Right lobe of liver (tissue), 6 donors: ENCODE results near the gene BTBD16. TPM values are rescaled to one million over a fixed set of nuclear protein-coding genes. Genes with fewer than 3 reads are reported as not detected.

Experiments
- ATAC-seq, 4 donors: fragments of 200-7000 bp; cut with Tn5 transposase; one replicate each; pipeline ENCODE4 v1.9.1; 2020; ENCODE audit warnings: mild to moderate bottlenecking in 4 of 4, moderate library complexity in 4 of 4
- DNase-seq, 3 donors: peaks; one replicate each; pipeline ENCODE4 v3.0.0-alpha.2; 2020
- H3K27ac ChIP-seq, 3 donors: fragments of 200-600 bp; one replicate each; pipeline ENCODE4 v1.8.0; 2022
- H3K27me3 ChIP-seq, 2 donors: fragments of 200-600 bp; one replicate each; pipeline ENCODE4 v1.8.0; 2022
- H3K36me3 ChIP-seq, 4 donors: fragments of 200-600 bp; sonication (generic) in 1 of 4; one replicate each; pipeline versions ENCODE4 v1.5.1 to v1.8.0; 2017 to 2022; ENCODE audit warnings: control low read depth in 1 of 4
- H3K4me1 ChIP-seq, 4 donors: fragments of 200-600 bp; sonication (generic) in 1 of 4; one replicate each; pipeline versions ENCODE4 v1.5.1 to v1.8.0; 2017 to 2022; ENCODE audit warnings: control low read depth in 1 of 4
- H3K4me3 ChIP-seq, 3 donors: fragments of 200-600 bp; one replicate each; pipeline ENCODE4 v1.8.0; 2022
- H3K9me3 ChIP-seq, 4 donors: fragments of 200-600 bp; sonication (generic) in 1 of 4; one replicate each; pipeline versions ENCODE4 v1.5.1 to v1.8.0; 2017 to 2022; ENCODE audit warnings: control low read depth in 1 of 4
- POLR2A ChIP-seq: fragments of 450-650 bp; IDR thresholded peaks from one replicate; pipeline ENCODE4 v1.6.1; 2017; ENCODE audit warnings: antibody characterized with exemption, mild to moderate bottlenecking
- WGBS: methylation state at CpG from one replicate; pipeline ENCODE4 v1.1.6; 2018; ENCODE audit warnings: low coverage, low lambda C conversion rate; ENCODE audit not compliant: insufficient coverage; ENCODE audit errors: missing lambda C conversion rate; 5-methylcytosine and 5-hydroxymethylcytosine counted together
- intact Hi-C, 2 donors: fragments of 100-400 bp; cut with DNase I; formaldehyde crosslinking; loops; one replicate each; pipeline versions ENCODE4 v1.11.2 to v1.14.1; 2022
- total RNA-seq, 6 experiments: library from RNA; depleted of rRNA in 2 of 6; stranded (reverse); fragments of >200 nt in 2 of 6; fragmentation: NEBNext Ultra II Directional in 3 of 6; extraction: Animal tissue kit (Norgen Biotek cat#: 25700) in 3 of 6; gene quantifications; one replicate each; pipeline versions ENCODE4 v1.1.0 to v1.2.4, GENCODE V29; 2016 to 2023
- TF ChIP-seq, protein P1 (sequence below), 4 donors: fragments of 200-600 bp in 3 of 4; fragments of 450-650 bp in 1 of 4; IDR thresholded peaks; one replicate each; pipeline versions ENCODE4 v1.5.1 to v1.8.0; 2016 to 2022; ENCODE audit warnings: antibody characterized with exemption in 4 of 4, mild to moderate bottlenecking in 2 of 4
- donor health status: DM: no; HTN: yes; CAD: no.
- donor health status: DM: no; HTN: no; CAD: no.
- donor health status: DM: no; HTN: no; CAD: no.
- donor health status: DM: no; HTN: yes; CAD: no.
- donor health status: DM: no; HTN: yes; CAD: no.

BTBD16 gene
- total RNA-seq, 6 experiments from 2014 or later = 0.98 to 3.0 (median 2.0) TPM

DNA sequence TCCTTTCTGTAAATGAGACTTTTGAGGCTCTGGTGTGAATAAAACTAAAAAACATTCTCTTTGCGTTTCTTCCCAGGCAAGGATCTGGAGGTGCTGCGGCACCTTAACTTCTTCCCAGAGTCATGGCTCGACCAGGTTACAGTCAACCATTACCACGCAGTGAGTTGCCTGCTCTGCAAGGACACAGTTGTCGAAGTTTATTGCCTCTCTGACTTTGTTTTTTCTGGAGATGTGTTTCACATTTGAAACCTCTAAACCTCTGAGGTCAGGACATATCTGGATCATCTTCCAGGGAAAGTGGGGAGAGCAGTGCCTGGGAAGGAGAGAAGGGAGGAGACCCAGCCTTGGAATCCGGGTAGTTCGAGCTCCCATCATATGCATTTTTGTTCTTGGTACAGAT, 60.0 kb downstream of the BTBD16 start:
- no peak for ATAC-seq
- 75% methylated on average over 6 of the region's 7 CpGs for WGBS
- H3K9me3 ChIP-seq = no peaks in the 10 kb centered on the region
- no peak overlapping the region for H3K27ac ChIP-seq
- H3K36me3 ChIP-seq = no peaks in the 10 kb centered on the region
- TF ChIP-seq POLR2A = no peak
- TF ChIP-seq, protein P1, sequence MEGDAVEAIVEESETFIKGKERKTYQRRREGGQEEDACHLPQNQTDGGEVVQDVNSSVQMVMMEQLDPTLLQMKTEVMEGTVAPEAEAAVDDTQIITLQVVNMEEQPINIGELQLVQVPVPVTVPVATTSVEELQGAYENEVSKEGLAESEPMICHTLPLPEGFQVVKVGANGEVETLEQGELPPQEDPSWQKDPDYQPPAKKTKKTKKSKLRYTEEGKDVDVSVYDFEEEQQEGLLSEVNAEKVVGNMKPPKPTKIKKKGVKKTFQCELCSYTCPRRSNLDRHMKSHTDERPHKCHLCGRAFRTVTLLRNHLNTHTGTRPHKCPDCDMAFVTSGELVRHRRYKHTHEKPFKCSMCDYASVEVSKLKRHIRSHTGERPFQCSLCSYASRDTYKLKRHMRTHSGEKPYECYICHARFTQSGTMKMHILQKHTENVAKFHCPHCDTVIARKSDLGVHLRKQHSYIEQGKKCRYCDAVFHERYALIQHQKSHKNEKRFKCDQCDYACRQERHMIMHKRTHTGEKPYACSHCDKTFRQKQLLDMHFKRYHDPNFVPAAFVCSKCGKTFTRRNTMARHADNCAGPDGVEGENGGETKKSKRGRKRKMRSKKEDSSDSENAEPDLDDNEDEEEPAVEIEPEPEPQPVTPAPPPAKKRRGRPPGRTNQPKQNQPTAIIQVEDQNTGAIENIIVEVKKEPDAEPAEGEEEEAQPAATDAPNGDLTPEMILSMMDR (IDR thresholded peaks at IDR 0.05) = no peak
- intact Hi-C loops = no loop called here
- no peak overlapping the region for H3K4me3 ChIP-seq
- H3K27me3 ChIP-seq = no peaks in the 10 kb centered on the region
- DNase-seq = no peak
- no peaks in the 10 kb centered on the region for H3K4me1 ChIP-seq

DNA sequence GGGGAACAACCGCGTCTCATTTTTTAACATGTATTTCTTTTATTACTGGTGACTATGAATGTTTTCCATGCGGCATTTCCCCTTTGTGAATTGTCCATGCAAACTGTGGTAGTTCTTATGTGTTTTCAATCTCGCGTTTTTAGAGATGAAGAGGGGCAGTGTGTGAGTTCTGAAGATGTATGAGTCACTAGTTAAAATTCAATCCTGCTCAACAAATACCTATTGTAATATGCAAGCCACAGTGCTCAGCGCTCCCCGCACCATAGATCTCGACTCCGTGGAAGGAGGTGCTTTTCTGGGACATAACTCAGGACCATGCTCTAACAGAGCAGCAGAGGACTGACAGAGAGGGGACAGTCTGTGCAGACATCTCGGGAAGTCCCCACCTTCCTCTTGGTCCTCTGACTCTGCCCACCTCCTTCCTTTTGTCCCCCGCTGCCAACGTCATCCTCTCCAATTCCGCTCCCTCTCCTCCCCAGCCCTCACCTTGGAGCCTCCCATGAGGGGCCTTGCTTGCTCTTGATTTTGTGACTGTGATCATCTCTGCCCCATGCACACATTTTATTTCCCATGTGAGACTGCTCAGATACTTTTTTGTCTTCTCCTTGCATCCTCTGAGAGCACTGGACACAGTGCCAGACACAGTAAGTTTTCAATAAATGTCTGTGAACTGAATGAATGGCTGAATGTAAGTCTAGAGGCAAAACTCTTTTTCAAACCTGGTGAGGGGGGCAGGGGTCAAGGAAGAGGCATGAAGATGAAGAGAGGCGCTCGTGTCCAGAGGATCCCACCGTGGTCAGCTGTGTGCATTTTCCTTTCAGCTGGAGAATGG, 60.7 kb downstream of the BTBD16 start:
- Histone ChIP-seq H3K4me1 (no peaks in the 10 kb centered on the region), H3K27ac (no peak overlapping the region), H3K4me3 (no peak overlapping the region), H3K27me3 (no peaks in the 10 kb centered on the region), H3K36me3 (no peaks in the 10 kb centered on the region), H3K9me3 (no peaks in the 10 kb centered on the region)
- TF ChIP-seq, protein P1 (IDR thresholded peaks at IDR 0.05) = no peak
- no peak for TF ChIP-seq POLR2A
- intact Hi-C loops = no loop called here
- ATAC-seq (peak in 1 of 4 donors; percentile 14), DNase-seq (no peak)
- 77% methylated on average over 14 of the region's 16 CpGs for WGBS

DNA sequence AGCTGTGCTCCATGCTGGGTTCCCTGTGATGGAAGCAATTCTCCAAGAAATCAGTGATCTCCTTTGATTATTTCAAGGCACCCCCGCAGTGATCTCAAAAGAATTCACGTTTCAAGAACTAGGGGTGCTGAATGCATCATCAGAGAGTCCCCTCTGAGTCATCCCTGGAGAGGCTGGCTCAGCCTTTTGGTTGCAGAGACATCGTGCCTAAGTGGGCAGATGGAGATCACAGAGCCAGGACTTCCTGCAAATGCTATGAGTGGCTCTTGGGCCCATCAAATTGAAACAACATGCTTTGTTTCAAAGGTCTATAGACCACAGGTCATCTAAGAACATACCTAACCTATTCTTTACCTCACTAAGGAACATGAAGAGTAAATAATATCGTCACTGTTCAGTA, 61.9 kb downstream of the BTBD16 start:
- ATAC-seq = no peak
- Histone ChIP-seq H3K4me3 (no peak overlapping the region), H3K27ac (no peak overlapping the region), H3K9me3 (no peaks in the 10 kb centered on the region), H3K36me3 (no peaks in the 10 kb centered on the region), H3K4me1 (no peaks in the 10 kb centered on the region), H3K27me3 (no peaks in the 10 kb centered on the region)
- WGBS = 58% methylated on average over 2 of the region's 4 CpGs
- DNase-seq = no peak
- no peak for TF ChIP-seq POLR2A
- TF ChIP-seq, protein P1 (IDR thresholded peaks at IDR 0.05) = no peak
- intact Hi-C loops = no loop called here

DNA sequence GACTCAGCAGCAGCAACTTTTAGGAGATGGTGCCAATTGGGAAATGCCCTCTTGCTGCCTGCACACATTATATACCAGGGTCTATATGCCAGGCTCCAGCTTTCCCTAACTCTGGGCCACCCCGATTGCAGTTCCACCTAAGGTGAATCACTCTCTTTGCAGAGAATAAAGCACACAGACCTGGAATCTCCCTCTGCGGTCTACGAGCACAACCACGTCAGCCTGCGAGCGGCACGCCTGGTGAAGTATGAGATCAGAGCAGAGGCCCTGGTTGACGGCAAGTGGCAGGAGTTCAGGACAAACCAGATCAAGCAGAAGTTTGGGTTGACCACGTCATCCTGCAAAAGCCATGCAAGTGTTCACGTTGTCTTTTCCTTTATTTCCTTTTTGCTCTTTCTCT, 65.2 kb downstream of the BTBD16 start:
- 89% methylated on average over 7 of the region's 10 CpGs for WGBS
- ATAC-seq = no peak
- no peaks in the 10 kb centered on the region for H3K4me1 ChIP-seq

More for the DNA sequence above, 65.2 kb downstream of the BTBD16 start:
- Histone ChIP-seq H3K27ac (no peak overlapping the region), H3K27me3 (no peaks in the 10 kb centered on the region), H3K36me3 (no peaks in the 10 kb centered on the region), H3K9me3 (no peaks in the 10 kb centered on the region), H3K4me3 (no peak overlapping the region)
- intact Hi-C loops = no loop called here
- DNase-seq = no peak
- TF ChIP-seq, protein P1 (IDR thresholded peaks at IDR 0.05) = no peak
- no peak for TF ChIP-seq POLR2A
